Measurements from ENCODE around the gene HOXC13.

GRCh38 chr12:53929527-53929926 lies 9.1 kb upstream of the HOXC13 start:
- TF ChIP-seq POLR2AphosphoS5 (IDR thresholded peaks at IDR 0.05; ENCODE audit: low read depth, low read length) = no peak
- TF ChIP-seq POLR2A (IDR thresholded peaks at IDR 0.05; ENCODE audit: low read depth, low read length) = no peak
